Gastroesophageal sphincter (tissue), 3 donors: Measurements from ENCODE around the gene IFFO2.

Experiments
- POLR2A ChIP-seq, 2 donors: fragments of 450-650 bp; IDR thresholded peaks; one replicate each; pipeline ENCODE4 v1.6.1; 2017; ENCODE audit warnings: antibody characterized with exemption in 2 of 2, mild to moderate bottlenecking in 2 of 2, moderate library complexity in 1 of 2
- TF ChIP-seq, protein P1 (sequence below), 4 experiments: fragments of 200-600 bp in 2 of 4; fragments of 450-650 bp in 2 of 4; sonication (generic) in 1 of 4; IDR thresholded peaks; one replicate each; pipeline ENCODE4 v1.5.1; 2017 to 2019; ENCODE audit warnings: antibody characterized with exemption in 4 of 4, mild to moderate bottlenecking in 2 of 4, moderate library complexity in 2 of 4

DNA sequence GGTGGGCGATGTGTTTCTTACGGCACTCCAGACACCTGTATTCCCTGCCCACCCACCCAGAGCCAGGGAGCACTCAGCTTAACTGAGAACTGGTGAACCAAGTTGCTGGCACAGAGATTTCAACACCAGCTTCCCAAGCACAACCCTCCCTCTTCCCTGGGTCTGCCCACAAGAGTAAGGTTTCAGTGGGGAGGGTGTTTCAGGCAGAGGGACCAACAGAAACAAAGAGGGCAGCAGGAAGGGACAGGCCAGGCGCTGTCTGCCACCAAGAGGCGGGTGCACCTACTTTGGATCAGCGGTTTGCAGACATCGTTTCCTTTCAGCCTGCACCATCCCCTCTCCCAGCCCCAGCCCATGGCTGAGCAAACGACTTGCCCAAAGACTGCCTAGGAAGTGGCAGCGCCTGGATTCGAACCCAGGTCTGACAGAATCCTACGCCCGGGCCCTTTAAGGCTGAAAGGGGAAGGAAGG, 32.2 kb downstream of the IFFO2 start:
- TF ChIP-seq, protein P1, sequence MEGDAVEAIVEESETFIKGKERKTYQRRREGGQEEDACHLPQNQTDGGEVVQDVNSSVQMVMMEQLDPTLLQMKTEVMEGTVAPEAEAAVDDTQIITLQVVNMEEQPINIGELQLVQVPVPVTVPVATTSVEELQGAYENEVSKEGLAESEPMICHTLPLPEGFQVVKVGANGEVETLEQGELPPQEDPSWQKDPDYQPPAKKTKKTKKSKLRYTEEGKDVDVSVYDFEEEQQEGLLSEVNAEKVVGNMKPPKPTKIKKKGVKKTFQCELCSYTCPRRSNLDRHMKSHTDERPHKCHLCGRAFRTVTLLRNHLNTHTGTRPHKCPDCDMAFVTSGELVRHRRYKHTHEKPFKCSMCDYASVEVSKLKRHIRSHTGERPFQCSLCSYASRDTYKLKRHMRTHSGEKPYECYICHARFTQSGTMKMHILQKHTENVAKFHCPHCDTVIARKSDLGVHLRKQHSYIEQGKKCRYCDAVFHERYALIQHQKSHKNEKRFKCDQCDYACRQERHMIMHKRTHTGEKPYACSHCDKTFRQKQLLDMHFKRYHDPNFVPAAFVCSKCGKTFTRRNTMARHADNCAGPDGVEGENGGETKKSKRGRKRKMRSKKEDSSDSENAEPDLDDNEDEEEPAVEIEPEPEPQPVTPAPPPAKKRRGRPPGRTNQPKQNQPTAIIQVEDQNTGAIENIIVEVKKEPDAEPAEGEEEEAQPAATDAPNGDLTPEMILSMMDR (IDR thresholded peaks at IDR 0.05): no peak
- no peak for TF ChIP-seq POLR2A (IDR thresholded peaks at IDR 0.05)
